Measurements from ENCODE around the gene PPP1R27. TPM values are rescaled to one million over a fixed set of nuclear protein-coding genes. Genes with fewer than 3 reads are reported as not detected.

The PPP1R27 gene
- polyA plus RNA-seq, 6 donors from 2014 or later: 0.18 to 0.64 TPM; not detected in 4

GRCh38 chr17:81858170-81858966 lies 23.5 kb upstream of the PPP1R27 start:
- no peak for ATAC-seq (ENCODE audit: low read depth in 2 of 2)
- no peaks in the 10 kb centered on the region for H3K9me3 Mint-ChIP-seq
- H3K36me3 Mint-ChIP-seq: peaks cover 0 to 7% of the 10 kb centered on the region in 2 donors
- H3K4me3 Mint-ChIP-seq: peak overlapping the region in 6 of 8 donors; percentile 43 to 94 (median 86)
- DNase-seq: no peak
- no peaks in the 10 kb centered on the region for H3K27me3 Mint-ChIP-seq
- H3K4me1 Mint-ChIP-seq: peaks cover 17 to 46% (median 33%) of the 10 kb centered on the region in 3 donors
- H3K27ac Mint-ChIP-seq: peak overlapping the region in 1 of 6 donors; percentile 33

GRCh38 chr17:81854974-81855774 lies 20.3 kb upstream of the PPP1R27 start:
- ATAC-seq (ENCODE audit: low read depth in 2 of 2): peak in 1 of 2 donors; percentile 41
- Mint-ChIP-seq H3K4me3 (peak overlapping the region in 1 of 8 donors; percentile 33), H3K27me3 (no peaks in the 10 kb centered on the region), H3K4me1 (peaks cover 9 to 31% (median 16%) of the 10 kb centered on the region in 3 donors), H3K27ac (no peak overlapping the region), H3K36me3 (peaks cover 0 to 7% of the 10 kb centered on the region in 2 donors), H3K9me3 (no peaks in the 10 kb centered on the region)
- DNase-seq: no peak

GRCh38 chr17:81852237-81852636 lies 17.4 kb upstream of the PPP1R27 start:
- Mint-ChIP-seq H3K4me1 (peaks cover 3 to 7% (median 6%) of the 10 kb centered on the region in 3 donors), H3K4me3 (no peak overlapping the region), H3K9me3 (no peaks in the 10 kb centered on the region), H3K36me3 (no peaks in the 10 kb centered on the region), H3K27me3 (no peaks in the 10 kb centered on the region), H3K27ac (no peak overlapping the region)
- DNase-seq: no peak
- ATAC-seq (ENCODE audit: low read depth in 2 of 2): no peak

GRCh38 chr17:81851423-81851822 lies 16.6 kb upstream of the PPP1R27 start:
- H3K9me3 Mint-ChIP-seq: no peaks in the 10 kb centered on the region

GRCh38 chr17:81849457-81849856 lies 14.6 kb upstream of the PPP1R27 start:
- Mint-ChIP-seq H3K36me3 (no peaks in the 10 kb centered on the region), H3K27me3 (no peaks in the 10 kb centered on the region), H3K27ac (no peak overlapping the region), H3K4me1 (peaks cover 0 to 3% (median 0%) of the 10 kb centered on the region in 3 donors), H3K4me3 (no peak overlapping the region), H3K9me3 (no peaks in the 10 kb centered on the region)
- no peak for ATAC-seq (ENCODE audit: low read depth in 2 of 2)
- DNase-seq: no peak

More at GRCh38 chr17:81851423-81851822, 16.6 kb upstream of the PPP1R27 start:
- H3K4me3 Mint-ChIP-seq: no peak overlapping the region
- H3K27ac Mint-ChIP-seq: peak overlapping the region in 2 of 6 donors; percentile 36 to 68
- no peaks in the 10 kb centered on the region for H3K27me3 Mint-ChIP-seq
- DNase-seq (no peak), ATAC-seq (ENCODE audit: low read depth in 2 of 2) (no peak)
- no peaks in the 10 kb centered on the region for H3K36me3 Mint-ChIP-seq
- H3K4me1 Mint-ChIP-seq: peaks cover 3 to 7% (median 6%) of the 10 kb centered on the region in 3 donors

GRCh38 chr17:81846743-81847689 lies 12.2 kb upstream of the PPP1R27 start:
- Mint-ChIP-seq H3K36me3 (no peaks in the 10 kb centered on the region), H3K27ac (peak overlapping the region in 1 of 6 donors; percentile 30), H3K4me3 (no peak overlapping the region), H3K4me1 (peaks cover 0 to 3% (median 0%) of the 10 kb centered on the region in 3 donors), H3K9me3 (no peaks in the 10 kb centered on the region), H3K27me3 (no peaks in the 10 kb centered on the region)
- ATAC-seq (ENCODE audit: low read depth in 2 of 2) (no peak), DNase-seq (no peak)

GRCh38 chr17:81845881-81846742 lies 11.3 kb upstream of the PPP1R27 start:
- Mint-ChIP-seq H3K27me3 (no peaks in the 10 kb centered on the region), H3K9me3 (no peaks in the 10 kb centered on the region), H3K27ac (no peak overlapping the region), H3K4me3 (no peak overlapping the region), H3K4me1 (no peaks in the 10 kb centered on the region), H3K36me3 (no peaks in the 10 kb centered on the region)
- ATAC-seq (ENCODE audit: low read depth in 2 of 2) (no peak), DNase-seq (no peak)

- Mint-ChIP-seq H3K4me3 (no peak overlapping the region), H3K4me1 (no peaks in the 10 kb centered on the region), H3K36me3 (no peaks in the 10 kb centered on the region), H3K9me3 (no peaks in the 10 kb centered on the region), H3K27me3 (no peaks in the 10 kb centered on the region), H3K27ac (no peak overlapping the region)
- DNase-seq (no peak), ATAC-seq (ENCODE audit: low read depth in 2 of 2) (no peak)
Measured at GRCh38 chr17:81845361-81845760, 10.5 kb upstream of the PPP1R27 start.

GRCh38 chr17:81844887-81845286 lies 10.0 kb upstream of the PPP1R27 start:
- no peak overlapping the region for H3K4me3 Mint-ChIP-seq
- ATAC-seq (ENCODE audit: low read depth in 2 of 2) (no peak), DNase-seq (no peak)
- no peaks in the 10 kb centered on the region for H3K4me1 Mint-ChIP-seq
- H3K9me3 Mint-ChIP-seq: no peaks in the 10 kb centered on the region
- no peaks in the 10 kb centered on the region for H3K36me3 Mint-ChIP-seq
- no peak overlapping the region for H3K27ac Mint-ChIP-seq
- no peaks in the 10 kb centered on the region for H3K27me3 Mint-ChIP-seq

GRCh38 chr17:81844327-81844851 lies 9.5 kb upstream of the PPP1R27 start:
- Mint-ChIP-seq H3K4me1 (no peaks in the 10 kb centered on the region), H3K27ac (no peak overlapping the region), H3K9me3 (no peaks in the 10 kb centered on the region), H3K4me3 (no peak overlapping the region), H3K27me3 (no peaks in the 10 kb centered on the region), H3K36me3 (no peaks in the 10 kb centered on the region)
- ATAC-seq (ENCODE audit: low read depth in 2 of 2) (no peak), DNase-seq (no peak)

- H3K9me3 Mint-ChIP-seq: no peaks in the 10 kb centered on the region
- no peaks in the 10 kb centered on the region for H3K4me1 Mint-ChIP-seq
- H3K4me3 Mint-ChIP-seq: no peak overlapping the region
- no peak overlapping the region for H3K27ac Mint-ChIP-seq
- ATAC-seq (ENCODE audit: low read depth in 2 of 2): no peak
- no peaks in the 10 kb centered on the region for H3K36me3 Mint-ChIP-seq
- no peaks in the 10 kb centered on the region for H3K27me3 Mint-ChIP-seq
- no peak for DNase-seq
Measured at GRCh38 chr17:81843713-81844326, 9.0 kb upstream of the PPP1R27 start.
